Skeletal muscle satellite cell (primary cell): ENCODE data around the gene EML4.

Experiments used
- H3K27me3 ChIP-seq: 2 replicates; pipeline ENCODE4 v1.7.0; 2013; ENCODE audit warnings: low read length; ENCODE audit not compliant: control insufficient read depth, insufficient read depth
- H3K36me3 ChIP-seq: 2 replicates; pipeline ENCODE4 v1.7.0; 2013; ENCODE audit warnings: mild to moderate bottlenecking, control low read depth, low read length; ENCODE audit not compliant: insufficient read depth
- H3K4me1 ChIP-seq: 2 replicates; pipeline ENCODE4 v1.7.0; 2013; ENCODE audit warnings: low read length; ENCODE audit not compliant: control insufficient read depth, insufficient read depth
- H3K4me2 ChIP-seq: 2 replicates; pipeline ENCODE4 v1.7.0; 2013; ENCODE audit warnings: mild to moderate bottlenecking, low read length
- H3K4me3 ChIP-seq: 2 replicates; pipeline ENCODE4 v1.7.0; 2013; ENCODE audit warnings: low read length
- H3K9ac ChIP-seq: 2 replicates; pipeline ENCODE4 v1.7.0; 2013; ENCODE audit warnings: mild to moderate bottlenecking, low read depth, low read length, moderate library complexity
- H3K9me3 ChIP-seq: replicated peaks from 2 replicates; pipeline ENCODE4 v1.7.0; 2013; ENCODE audit warnings: mild to moderate bottlenecking, control low read depth, low read length

EML4 gene

GRCh38 chr2:42202634-42203008, 33.5 kb downstream of the EML4 start:
- no peaks in the 10 kb centered on the region for H3K27me3 ChIP-seq
- no peaks in the 10 kb centered on the region for H3K9me3 ChIP-seq
- no peaks in the 10 kb centered on the region for H3K36me3 ChIP-seq
- no peak overlapping the region for H3K9ac ChIP-seq
- peaks cover 31% of the 10 kb centered on the region for H3K4me1 ChIP-seq
- H3K4me2 ChIP-seq, result no peak overlapping the region
- H3K4me3 ChIP-seq, result no peak overlapping the region

DNA sequence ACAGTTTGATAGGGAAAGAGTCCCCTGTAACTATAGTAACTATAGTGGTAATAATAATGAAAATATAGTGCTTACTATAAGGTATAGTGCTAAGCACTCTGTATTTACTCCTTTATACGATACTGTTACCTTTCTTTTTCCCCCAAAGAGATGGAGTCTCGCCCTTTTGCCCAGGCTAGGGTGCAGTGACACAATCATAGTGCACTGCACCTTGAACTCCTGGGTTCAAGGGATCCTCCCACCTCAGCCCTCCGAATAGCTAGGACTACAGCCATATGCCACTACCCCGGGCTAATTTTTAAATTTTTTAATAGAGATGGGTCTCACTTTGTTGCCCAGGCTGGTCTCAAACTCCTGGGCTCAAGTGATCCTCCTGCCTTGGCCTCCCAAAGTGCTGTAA, 34.6 kb downstream of the EML4 start:
- Histone ChIP-seq H3K4me2 (no peak overlapping the region), H3K4me1 (peaks cover 31% of the 10 kb centered on the region), H3K36me3 (no peaks in the 10 kb centered on the region), H3K9me3 (no peaks in the 10 kb centered on the region), H3K9ac (no peak overlapping the region), H3K4me3 (no peak overlapping the region), H3K27me3 (no peaks in the 10 kb centered on the region)

GRCh38 chr2:42205337-42205736, 36.2 kb downstream of the EML4 start:
- H3K4me1 ChIP-seq, result peaks cover 28% of the 10 kb centered on the region
- no peak overlapping the region for H3K4me3 ChIP-seq
- no peaks in the 10 kb centered on the region for H3K27me3 ChIP-seq
- no peak overlapping the region for H3K4me2 ChIP-seq
- H3K9ac ChIP-seq, result no peak overlapping the region
- no peaks in the 10 kb centered on the region for H3K9me3 ChIP-seq
- H3K36me3 ChIP-seq, result no peaks in the 10 kb centered on the region

- no peaks in the 10 kb centered on the region for H3K27me3 ChIP-seq
- no peak overlapping the region for H3K4me2 ChIP-seq
- no peaks in the 10 kb centered on the region for H3K9me3 ChIP-seq
- H3K4me3 ChIP-seq, result no peak overlapping the region
- no peaks in the 10 kb centered on the region for H3K36me3 ChIP-seq
- H3K9ac ChIP-seq, result no peak overlapping the region
- peaks cover 10% of the 10 kb centered on the region for H3K4me1 ChIP-seq
Observed at GRCh38 chr2:42207826-42208225, 38.7 kb downstream of the EML4 start.

- Histone ChIP-seq H3K4me2 (no peak overlapping the region), H3K9ac (no peak overlapping the region), H3K27me3 (no peaks in the 10 kb centered on the region), H3K9me3 (no peaks in the 10 kb centered on the region), H3K4me1 (peaks cover 4% of the 10 kb centered on the region), H3K36me3 (no peaks in the 10 kb centered on the region), H3K4me3 (no peak overlapping the region)
Observed at GRCh38 chr2:42210203-42210602, 41.0 kb downstream of the EML4 start.

DNA sequence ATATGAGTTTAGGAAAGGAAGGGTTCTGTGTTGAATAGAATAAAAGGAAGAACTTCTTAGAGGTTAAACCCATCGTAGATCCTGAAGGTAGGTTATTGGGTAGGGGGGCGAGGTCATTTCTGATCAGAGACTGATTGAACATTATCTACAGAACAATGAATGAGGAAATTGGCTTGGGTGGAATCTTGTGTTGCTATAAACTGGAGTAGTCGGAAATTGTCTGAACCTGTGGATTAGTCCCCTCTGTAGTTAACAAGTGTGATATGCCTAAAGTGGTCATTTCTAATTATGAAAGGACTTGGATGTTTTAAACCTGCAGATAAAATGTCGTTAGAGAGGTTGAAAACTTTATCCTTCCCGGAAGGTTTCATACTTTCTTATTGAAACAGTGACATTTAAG, 42.1 kb downstream of the EML4 start:
- Histone ChIP-seq H3K4me3 (no peak overlapping the region), H3K9ac (no peak overlapping the region), H3K4me2 (no peak overlapping the region), H3K36me3 (no peaks in the 10 kb centered on the region), H3K9me3 (no peaks in the 10 kb centered on the region), H3K4me1 (no peaks in the 10 kb centered on the region), H3K27me3 (no peaks in the 10 kb centered on the region)

GRCh38 chr2:42214669-42215068, 45.5 kb downstream of the EML4 start:
- Histone ChIP-seq H3K9me3 (no peaks in the 10 kb centered on the region), H3K36me3 (no peaks in the 10 kb centered on the region), H3K4me3 (no peak overlapping the region), H3K4me2 (no peak overlapping the region), H3K27me3 (no peaks in the 10 kb centered on the region), H3K4me1 (peaks cover 9% of the 10 kb centered on the region), H3K9ac (no peak overlapping the region)

DNA sequence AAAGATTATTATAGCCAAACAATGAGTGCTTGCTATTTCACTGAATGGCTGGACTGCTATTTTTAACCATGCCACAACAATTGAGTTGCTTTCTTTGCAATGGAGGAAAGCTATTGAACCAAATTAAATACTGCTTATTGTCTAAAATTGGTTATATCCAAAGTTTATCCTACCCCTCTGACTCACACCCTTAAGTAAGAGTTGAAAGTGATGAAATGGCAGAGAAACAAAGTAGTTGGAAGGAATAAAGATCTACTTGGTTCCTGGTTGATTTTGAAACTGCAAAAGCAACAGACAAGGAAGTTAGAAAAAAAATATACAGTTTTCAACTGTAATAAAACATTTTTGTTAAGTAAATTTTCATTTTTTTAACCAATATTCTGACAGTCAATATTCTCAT, 47.5 kb downstream of the EML4 start:
- Histone ChIP-seq H3K9me3 (no peaks in the 10 kb centered on the region), H3K36me3 (no peaks in the 10 kb centered on the region), H3K4me1 (peaks cover 9% of the 10 kb centered on the region), H3K4me3 (no peak overlapping the region), H3K27me3 (no peaks in the 10 kb centered on the region), H3K9ac (no peak overlapping the region), H3K4me2 (no peak overlapping the region)

DNA sequence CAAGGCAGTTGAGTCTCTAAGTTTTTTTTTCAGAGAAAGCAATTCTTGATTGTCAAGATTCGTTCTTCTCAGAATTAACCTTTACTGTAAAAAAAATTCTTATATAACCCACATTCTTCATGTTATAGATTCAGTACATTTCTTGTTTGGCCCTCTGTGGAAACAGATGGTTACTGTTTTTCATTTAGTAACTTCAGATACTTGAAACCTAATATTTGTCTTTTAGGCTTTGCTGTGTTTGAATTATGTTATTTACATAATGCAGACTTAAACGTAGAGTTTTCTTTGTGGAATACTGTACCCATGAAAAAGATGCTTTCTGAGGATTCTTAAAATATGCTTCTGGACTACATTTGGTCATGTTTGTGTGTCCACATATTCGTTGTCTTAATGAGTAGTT, 48.2 kb downstream of the EML4 start:
- Histone ChIP-seq H3K36me3 (no peaks in the 10 kb centered on the region), H3K27me3 (no peaks in the 10 kb centered on the region), H3K4me1 (peaks cover 12% of the 10 kb centered on the region), H3K9ac (no peak overlapping the region), H3K4me3 (no peak overlapping the region), H3K9me3 (no peaks in the 10 kb centered on the region), H3K4me2 (no peak overlapping the region)

DNA sequence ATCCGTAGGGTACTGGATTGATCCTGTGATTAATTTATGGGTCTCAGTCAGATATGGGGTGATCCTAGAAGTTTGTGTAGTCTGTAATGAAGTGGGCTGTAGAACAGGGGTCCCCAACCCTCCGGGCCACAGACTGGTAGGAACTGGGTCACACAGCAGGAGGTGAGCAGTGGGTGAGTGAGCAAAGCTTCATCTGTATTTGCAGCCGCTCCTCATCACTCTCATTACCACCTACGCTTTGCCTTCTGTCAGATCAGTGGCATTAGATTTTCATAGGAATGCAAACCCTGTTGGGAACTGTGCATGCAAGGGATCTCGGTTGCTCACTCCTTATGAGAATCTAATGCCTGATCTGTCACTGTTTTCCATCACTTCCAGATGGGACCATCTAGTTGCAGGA, 48.8 kb downstream of the EML4 start:
- Histone ChIP-seq H3K4me1 (peaks cover 14% of the 10 kb centered on the region), H3K4me3 (no peak overlapping the region), H3K27me3 (no peaks in the 10 kb centered on the region), H3K36me3 (no peaks in the 10 kb centered on the region), H3K9me3 (no peaks in the 10 kb centered on the region), H3K4me2 (no peak overlapping the region), H3K9ac (no peak overlapping the region)

DNA sequence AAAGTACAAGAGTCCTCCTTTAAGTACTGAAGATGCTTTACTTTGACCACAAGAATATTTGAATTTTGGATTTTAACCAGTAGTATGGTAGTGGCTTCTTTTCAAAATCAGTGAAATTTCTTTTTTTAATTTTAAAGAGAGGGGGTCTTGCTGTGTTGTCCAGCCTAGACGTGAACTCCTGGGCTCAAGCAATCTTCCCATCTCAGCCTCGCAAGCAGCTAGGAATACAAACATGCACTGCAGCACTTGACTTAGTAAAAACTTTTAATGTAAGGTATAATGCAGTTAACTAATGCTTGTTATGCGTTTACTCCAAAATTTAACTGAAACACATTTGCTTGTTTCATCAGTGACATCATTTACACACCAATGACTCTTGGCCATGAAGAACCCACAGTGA, 49.6 kb downstream of the EML4 start:
- Histone ChIP-seq H3K4me3 (no peak overlapping the region), H3K9me3 (no peaks in the 10 kb centered on the region), H3K27me3 (no peaks in the 10 kb centered on the region), H3K9ac (no peak overlapping the region), H3K4me2 (no peak overlapping the region), H3K4me1 (peaks cover 22% of the 10 kb centered on the region), H3K36me3 (no peaks in the 10 kb centered on the region)

DNA sequence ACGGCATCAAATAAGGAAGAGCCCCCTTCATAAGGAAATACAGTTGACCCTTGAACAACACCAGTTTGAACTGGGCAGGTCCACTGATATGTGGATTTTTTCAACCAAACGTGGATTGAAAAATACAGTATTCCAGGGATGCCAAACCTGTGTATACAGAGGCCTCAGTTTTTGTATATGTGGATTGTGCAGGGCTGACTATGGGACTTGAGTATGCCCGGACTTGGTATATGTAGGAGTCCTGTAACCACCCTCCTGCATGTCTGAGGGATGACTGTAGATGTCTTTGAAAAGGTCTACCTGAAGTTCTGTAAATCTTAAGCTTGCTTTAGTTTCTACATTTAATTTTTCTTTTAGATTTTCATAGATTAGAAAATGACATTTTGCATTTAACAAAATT, 50.0 kb downstream of the EML4 start:
- peaks cover 25% of the 10 kb centered on the region for H3K4me1 ChIP-seq
- H3K4me2 ChIP-seq, result no peak overlapping the region
- no peaks in the 10 kb centered on the region for H3K9me3 ChIP-seq
- no peak overlapping the region for H3K4me3 ChIP-seq
- no peak overlapping the region for H3K9ac ChIP-seq
- no peaks in the 10 kb centered on the region for H3K36me3 ChIP-seq
- no peaks in the 10 kb centered on the region for H3K27me3 ChIP-seq
